Activated CD4-positive, alpha-beta memory T cell treated with anti-CD3 and anti-CD28 coated beads, Interleukin-2, amount 10 ng/mL, durations not matched to agents 7 days and 5 days (primary cell): ENCODE results near the gene NCL. TPM values are rescaled to one million over a fixed set of nuclear protein-coding genes. Genes with fewer than 3 reads are reported as not detected.
A peak's percentile ranks its signal among the peaks of the same experiment; 100 is the strongest.

ENCODE experiments used
- CTCF ChIA-PET: fragments of 350-600 bp; sonication (Branson Sonifier 250); formaldehyde crosslinking; loops from one replicate; lab custom pipeline; 2021; ENCODE audit warnings: antibody characterized with exemption, inconsistent platforms; lab: Charles Lee
- POLR2A ChIA-PET: fragments of 350-600 bp; sonication (Branson Sonifier 250); formaldehyde crosslinking; loops from one replicate; lab custom pipeline; 2021; ENCODE audit warnings: antibody characterized with exemption; lab: Charles Lee
- DNase-seq: peaks from one replicate; pipeline ENCODE4 v3.0.0-alpha.2; 2020
- H3K27ac Mint-ChIP-seq: one replicate; pipeline ENCODE4 v1.8.0; 2021; ENCODE audit warnings: mild to moderate bottlenecking, mixed read lengths
- H3K27me3 Mint-ChIP-seq: one replicate; pipeline ENCODE4 v1.8.0; 2021; ENCODE audit warnings: mixed read lengths
- H3K36me3 Mint-ChIP-seq: one replicate; pipeline ENCODE4 v1.8.0; 2021; ENCODE audit warnings: low read depth, mixed read lengths
- H3K4me1 Mint-ChIP-seq: one replicate; pipeline ENCODE4 v1.8.0; 2021; ENCODE audit warnings: mixed read lengths
- H3K4me3 Mint-ChIP-seq: one replicate; pipeline ENCODE4 v1.8.0; 2021; ENCODE audit warnings: mild to moderate bottlenecking, mixed read lengths
- H3K9me3 Mint-ChIP-seq: one replicate; pipeline ENCODE4 v1.8.0; 2021; ENCODE audit warnings: mixed read lengths
- total RNA-seq, 2 experiments: library from RNA; stranded (reverse); gene quantifications; one replicate each; pipeline ENCODE4 v1.2.3, GENCODE V29; 2021

Gene NCL
- total RNA-seq, 2 experiments from 2014 or later, result 454 to 476 TPM

GRCh38 chr2:231483398-231484329 is 19.4 kb upstream of the NCL start:
- Mint-ChIP-seq H3K9me3 (no peaks in the 10 kb centered on the region), H3K4me1 (peaks cover 23% of the 10 kb centered on the region), H3K36me3 (no peaks in the 10 kb centered on the region), H3K27me3 (no peaks in the 10 kb centered on the region), H3K27ac (peak overlapping the region; percentile 83), H3K4me3 (peak overlapping the region; percentile 76)
- DNase-seq, result peak; percentile 52
- CTCF ChIA-PET, result interaction anchor here (0.6 to 5.2 kb wide), 32 partner anchors 9 to 431 kb away, joined by 3 to 95 read pairs (median 5); partner anchors contain the start of gene NCL
- POLR2A ChIA-PET, result interaction anchor here (0.8 to 11.1 kb wide), 12 partner anchors 9 to 224 kb away, joined by 3 to 245 read pairs (median 4); partner anchors contain the start of genes NCL and PTMA

GRCh38 chr2:231482806-231483391 is 18.6 kb upstream of the NCL start:
- H3K9me3 Mint-ChIP-seq, result no peaks in the 10 kb centered on the region
- H3K36me3 Mint-ChIP-seq, result no peaks in the 10 kb centered on the region
- H3K27me3 Mint-ChIP-seq, result no peaks in the 10 kb centered on the region
- POLR2A ChIA-PET, result interaction anchor here (0.8 to 11.1 kb wide), 15 partner anchors 8 to 225 kb away, joined by 3 to 245 read pairs (median 4); partner anchors contain the start of genes NCL and PTMA
- H3K27ac Mint-ChIP-seq, result peak overlapping the region; percentile 83
- peak; percentile 78 for DNase-seq
- CTCF ChIA-PET, result interaction anchor here (0.6 to 5.2 kb wide), 38 partner anchors 9 to 430 kb away, joined by 3 to 95 read pairs (median 4); partner anchors contain the start of gene NCL
- peaks cover 23% of the 10 kb centered on the region for H3K4me1 Mint-ChIP-seq
- peak overlapping the region; percentile 76 for H3K4me3 Mint-ChIP-seq

GRCh38 chr2:231480781-231481180 is 16.5 kb upstream of the NCL start:
- CTCF ChIA-PET, result interaction anchor here (1.1 to 5.2 kb wide), 9 partner anchors 10 to 120 kb away, joined by 3 to 95 read pairs (median 14); partner anchors contain the start of gene NCL
- no peak overlapping the region for H3K4me3 Mint-ChIP-seq
- H3K27me3 Mint-ChIP-seq, result no peaks in the 10 kb centered on the region
- DNase-seq, result no peak
- H3K36me3 Mint-ChIP-seq, result no peaks in the 10 kb centered on the region
- H3K9me3 Mint-ChIP-seq, result no peaks in the 10 kb centered on the region
- POLR2A ChIA-PET, result interaction anchor here (0.7 to 11.1 kb wide), 3 partner anchors 16 to 65 kb away, joined by 3 to 245 read pairs (median 3); partner anchors contain the start of gene NCL
- no peak overlapping the region for H3K27ac Mint-ChIP-seq
- peaks cover 16% of the 10 kb centered on the region for H3K4me1 Mint-ChIP-seq

- DNase-seq, result no peak
- no peaks in the 10 kb centered on the region for H3K36me3 Mint-ChIP-seq
- H3K9me3 Mint-ChIP-seq, result no peaks in the 10 kb centered on the region
- ChIA-PET CTCF (interaction anchor here (3.8 to 5.2 kb wide), 2 partner anchors 13 to 14 kb away, joined by 20 to 95 read pairs; partner anchors contain the start of gene NCL), POLR2A (interaction anchor here (11.1 kb wide), 1 partner anchor 14 kb away, joined by 245 read pairs; the partner anchor contains the start of gene NCL)
- no peaks in the 10 kb centered on the region for H3K27me3 Mint-ChIP-seq
- no peak overlapping the region for H3K27ac Mint-ChIP-seq
- no peak overlapping the region for H3K4me3 Mint-ChIP-seq
- H3K4me1 Mint-ChIP-seq, result peaks cover 16% of the 10 kb centered on the region
Measured at GRCh38 chr2:231479455-231479854, 15.2 kb upstream of the NCL start.

GRCh38 chr2:231476920-231477319 is 12.6 kb upstream of the NCL start:
- Mint-ChIP-seq H3K4me1 (peaks cover 3% of the 10 kb centered on the region), H3K36me3 (no peaks in the 10 kb centered on the region), H3K9me3 (no peaks in the 10 kb centered on the region), H3K4me3 (no peak overlapping the region), H3K27ac (no peak overlapping the region), H3K27me3 (no peaks in the 10 kb centered on the region)
- DNase-seq, result no peak
- POLR2A ChIA-PET, result interaction anchor here (11.1 kb wide), 1 partner anchor 12 kb away, joined by 245 read pairs; the partner anchor contains the start of gene NCL
- CTCF ChIA-PET, result interaction anchor here (1.1 to 3.8 kb wide), 5 partner anchors 9 to 237 kb away, joined by 3 to 20 read pairs (median 3); partner anchors contain the start of gene NCL

- DNase-seq, result no peak
- Mint-ChIP-seq H3K27me3 (no peaks in the 10 kb centered on the region), H3K4me1 (no peaks in the 10 kb centered on the region), H3K4me3 (no peak overlapping the region), H3K9me3 (no peaks in the 10 kb centered on the region), H3K27ac (no peak overlapping the region), H3K36me3 (no peaks in the 10 kb centered on the region)
- ChIA-PET POLR2A (interaction anchor here (11.1 kb wide), 1 partner anchor 11 kb away, joined by 245 read pairs; the partner anchor contains the start of gene NCL), CTCF (interaction anchor here (0.6 to 3.8 kb wide), 5 partner anchors 11 to 238 kb away, joined by 3 to 20 read pairs (median 3); partner anchors contain the start of gene NCL)
Measured at GRCh38 chr2:231475965-231476364, 11.7 kb upstream of the NCL start.

GRCh38 chr2:231472816-231473215 is 8.5 kb upstream of the NCL start:
- CTCF ChIA-PET, result interaction anchor here (2.0 kb wide), 1 partner anchor 10 kb away, joined by 6 read pairs; no protein-coding TSS in a partner anchor

GRCh38 chr2:231470246-231470900 is 6.1 kb upstream of the NCL start:
- ChIA-PET CTCF (interaction anchor here (1.1 kb wide), 1 partner anchor 11 kb away, joined by 4 read pairs; no protein-coding TSS in a partner anchor), POLR2A (interaction anchor here (10.7 kb wide), 1 partner anchor 9 kb away, joined by 245 read pairs; no protein-coding TSS in a partner anchor)
- H3K4me1 Mint-ChIP-seq, result peaks cover 16% of the 10 kb centered on the region
- DNase-seq, result no peak
- no peaks in the 10 kb centered on the region for H3K36me3 Mint-ChIP-seq
- no peak overlapping the region for H3K4me3 Mint-ChIP-seq
- no peaks in the 10 kb centered on the region for H3K9me3 Mint-ChIP-seq
- no peak overlapping the region for H3K27ac Mint-ChIP-seq
- H3K27me3 Mint-ChIP-seq, result peaks cover 4% of the 10 kb centered on the region

More at GRCh38 chr2:231472816-231473215, 8.5 kb upstream of the NCL start:
- no peak overlapping the region for H3K4me3 Mint-ChIP-seq
- no peak for DNase-seq
- no peak overlapping the region for H3K27ac Mint-ChIP-seq
- H3K9me3 Mint-ChIP-seq, result no peaks in the 10 kb centered on the region
- POLR2A ChIA-PET, result interaction anchor here (1.0 to 1.3 kb wide), 2 partner anchors 9 kb away, joined by 3 to 4 read pairs; no protein-coding TSS in a partner anchor
- no peaks in the 10 kb centered on the region for H3K36me3 Mint-ChIP-seq
- H3K4me1 Mint-ChIP-seq, result peaks cover 10% of the 10 kb centered on the region
- H3K27me3 Mint-ChIP-seq, result peaks cover 4% of the 10 kb centered on the region

- Mint-ChIP-seq H3K9me3 (no peaks in the 10 kb centered on the region), H3K36me3 (no peaks in the 10 kb centered on the region), H3K4me1 (peaks cover 21% of the 10 kb centered on the region), H3K27ac (no peak overlapping the region), H3K27me3 (peaks cover 4% of the 10 kb centered on the region), H3K4me3 (no peak overlapping the region)
- DNase-seq, result no peak
- POLR2A ChIA-PET, result interaction anchor here (1.2 to 10.7 kb wide), 3 partner anchors 9 to 54 kb away, joined by 3 to 245 read pairs (median 153); no protein-coding TSS in a partner anchor
- CTCF ChIA-PET, result interaction anchor here (7.4 kb wide), 1 partner anchor 12 kb away, joined by 95 read pairs; no protein-coding TSS in a partner anchor
Measured at GRCh38 chr2:231469583-231469950, 5.3 kb upstream of the NCL start.

GRCh38 chr2:231467613-231468530 is 3.6 kb upstream of the NCL start:
- Mint-ChIP-seq H3K4me1 (peaks cover 29% of the 10 kb centered on the region), H3K27ac (no peak overlapping the region), H3K27me3 (peaks cover 4% of the 10 kb centered on the region), H3K4me3 (no peak overlapping the region), H3K9me3 (no peaks in the 10 kb centered on the region), H3K36me3 (peaks cover 12% of the 10 kb centered on the region)
- ChIA-PET CTCF (interaction anchor here (0.8 to 7.4 kb wide), 5 partner anchors 9 to 134 kb away, joined by 3 to 95 read pairs (median 5); no protein-coding TSS in a partner anchor), POLR2A (interaction anchor here (0.7 to 10.7 kb wide), 7 partner anchors 11 to 1292 kb away, joined by 3 to 245 read pairs (median 4); partner anchors contain the start of gene PTMA)
- DNase-seq, result no peak
